Stomach (tissue), 9 donors: ENCODE results near the gene ESYT2. TPM values are rescaled to one million over a fixed set of nuclear protein-coding genes. Genes with fewer than 3 reads are reported as not detected.
A peak's percentile ranks its signal among the peaks of the same experiment; 100 is the strongest.

Source experiments
- DNase-seq, 2 donors: peaks; one replicate each; pipeline versions ENCODE4 v3.0.0 to v3.0.0-alpha.2; 2013 to 2019
- H3K27ac ChIP-seq, 5 donors: fragments of 200-600 bp in 4 of 5; sonication (generic) in 4 of 5; one replicate each; pipeline ENCODE4 v1.5.1; 2013 to 2019; ENCODE audit warnings: mild to moderate bottlenecking in 1 of 5, moderate library complexity in 1 of 5
- H3K27me3 ChIP-seq, 3 donors: fragments of 200-600 bp; sonication (generic); one replicate each; pipeline ENCODE4 v1.5.1; 2017 to 2019; ENCODE audit warnings: mixed run types in 1 of 3
- H3K36me3 ChIP-seq, 4 donors: fragments of 200-600 bp; sonication (generic); 1 replicate in 3 of 4; 2 replicates in 1 of 4; pipeline ENCODE4 v1.5.1; 2016 to 2019
- H3K4me1 ChIP-seq, 4 donors: fragments of 200-600 bp; sonication (generic); one replicate each; pipeline ENCODE4 v1.5.1; 2016 to 2019
- H3K4me3 ChIP-seq, 4 donors: fragments of 200-600 bp; sonication (generic) in 3 of 4; one replicate each; pipeline ENCODE4 v1.5.1; 2016 to 2019; ENCODE audit warnings: mild to moderate bottlenecking in 1 of 4
- H3K9me3 ChIP-seq, 4 donors: fragments of 200-600 bp; sonication (generic); one replicate each; pipeline ENCODE4 v1.5.1; 2016 to 2019
- CTCF ChIP-seq, 7 experiments: fragments of 450-650 bp in 4 of 7; fragments of 200-600 bp in 3 of 7; sonication (generic) in 3 of 7; IDR thresholded peaks; one replicate each; pipeline ENCODE4 v1.5.1; 2016 to 2019; ENCODE audit warnings: antibody characterized with exemption in 7 of 7, control low read depth in 2 of 7, mild to moderate bottlenecking in 1 of 7
- EP300 ChIP-seq: sonication (generic); formaldehyde crosslinking; IDR thresholded peaks from one replicate; pipeline ENCODE4 v1.6.1; 2017; ENCODE audit warnings: antibody characterized with exemption
- POLR2A ChIP-seq, 4 donors: fragments of 450-650 bp; IDR thresholded peaks; one replicate each; pipeline ENCODE4 v1.6.1; 2016; ENCODE audit warnings: antibody characterized with exemption in 4 of 4, control low read depth in 2 of 4, mild to moderate bottlenecking in 1 of 4, moderate library complexity in 1 of 4
- POLR2AphosphoS5 ChIP-seq, 3 donors: sonication (generic); formaldehyde crosslinking; IDR thresholded peaks; one replicate each; pipeline ENCODE4 v1.6.1; 2016; ENCODE audit warnings: antibody characterized with exemption in 3 of 3
- whole genome bisulfite sequencing, 5 donors: extraction: QIAGEN DNeasy Blood & Tissue Kit in 3 of 5; methylation state at CpG; one replicate each; pipeline versions ENCODE4 v1.1.5 to v1.1.7; 2013 to 2018; 5-methylcytosine and 5-hydroxymethylcytosine counted together
- intact Hi-C: fragments of 100-400 bp; cut with DNase I; formaldehyde crosslinking; loops from one replicate; pipeline ENCODE4 v1.15.1; 2023; ENCODE audit warnings: low total_unique reads
- polyA plus RNA-seq, 3 donors: library from polyadenylated mRNA; stranded (reverse); fragments of 200-250 nt; gene quantifications; one replicate each; pipeline ENCODE4 v1.2.3, GENCODE V29; 2013
- total RNA-seq, 5 donors: library from RNA; depleted of rRNA; stranded (reverse); fragments of >200 nt; gene quantifications; one replicate each; pipeline versions ENCODE4 v1.1.0 to v1.2.3, GENCODE V29; 2014 to 2016
- donor health status: healthy with polysubstance abuse.
- donor health status: Bipolar disorder and iron deficiency.
- donor health status: healthy.

The ESYT2 gene
- total and polyA plus RNA-seq, 8 donors, result 7.6 to 137 (median 36.9) TPM

- Histone ChIP-seq H3K27ac (no peak overlapping the region), H3K9me3 (no peaks in the 10 kb centered on the region), H3K4me3 (no peak overlapping the region), H3K27me3 (no peaks in the 10 kb centered on the region), H3K4me1 (peaks cover 7 to 24% (median 11%) of the 10 kb centered on the region in 4 donors), H3K36me3 (peaks cover 63 to 100% (median 97%) of the 10 kb centered on the region in 4 donors)
- no peak for DNase-seq
- WGBS, 5 donors, result 82 to 88% (median 86%) methylated on average over 19 of the region's 19 CpGs
- intact Hi-C loops, result no loop called here
- no peak for TF ChIP-seq POLR2A (IDR thresholded peaks at IDR 0.05)
- no peak for TF ChIP-seq CTCF (IDR thresholded peaks at IDR 0.05)
- no peak for TF ChIP-seq EP300
- no peak for TF ChIP-seq POLR2AphosphoS5 (IDR thresholded peaks at IDR 0.05)
These were observed 92.1 kb downstream of the ESYT2 start for GRCh38 chr7:158737064-158737695.

GRCh38 chr7:158735935-158736334, 93.4 kb downstream of the ESYT2 start:
- no peak for TF ChIP-seq EP300
- no peak overlapping the region for H3K27ac ChIP-seq
- peaks cover 0 to 15% (median 8%) of the 10 kb centered on the region in 4 donors for H3K4me1 ChIP-seq
- no peak for DNase-seq
- no peaks in the 10 kb centered on the region for H3K27me3 ChIP-seq
- intact Hi-C loops, result no loop called here
- no peak overlapping the region for H3K4me3 ChIP-seq
- peaks cover 51 to 99% (median 95%) of the 10 kb centered on the region in 4 donors for H3K36me3 ChIP-seq
- no peaks in the 10 kb centered on the region for H3K9me3 ChIP-seq
- 90 to 95% (median 92%) methylated on average over 12 of the region's 12 CpGs for WGBS, 5 donors

GRCh38 chr7:158734861-158735260, 94.4 kb downstream of the ESYT2 start:
- WGBS, 5 donors, result 92 to 95% (median 95%) methylated on average over 6 of the region's 6 CpGs
- H3K9me3 ChIP-seq, result no peaks in the 10 kb centered on the region
- no peak overlapping the region for H3K4me3 ChIP-seq
- no peak for DNase-seq
- intact Hi-C loops, result no loop called here
- H3K36me3 ChIP-seq, result peaks cover 48 to 99% (median 95%) of the 10 kb centered on the region in 4 donors
- no peak overlapping the region for H3K27ac ChIP-seq
- H3K27me3 ChIP-seq, result no peaks in the 10 kb centered on the region
- TF ChIP-seq POLR2AphosphoS5 (IDR thresholded peaks at IDR 0.05) (no peak), EP300 (no peak), CTCF (IDR thresholded peaks at IDR 0.05) (no peak), POLR2A (IDR thresholded peaks at IDR 0.05) (no peak)
- H3K4me1 ChIP-seq, result peaks cover 0 to 4% (median 1%) of the 10 kb centered on the region in 4 donors

- Histone ChIP-seq H3K27ac (no peak overlapping the region), H3K4me3 (no peak overlapping the region), H3K9me3 (no peaks in the 10 kb centered on the region), H3K4me1 (no peaks in the 10 kb centered on the region), H3K36me3 (peaks cover 45 to 93% (median 89%) of the 10 kb centered on the region in 4 donors), H3K27me3 (no peaks in the 10 kb centered on the region)
- intact Hi-C loops, result no loop called here
- TF ChIP-seq CTCF (IDR thresholded peaks at IDR 0.05) (no peak), EP300 (no peak), POLR2AphosphoS5 (IDR thresholded peaks at IDR 0.05) (no peak), POLR2A (IDR thresholded peaks at IDR 0.05) (no peak)
- no peak for DNase-seq
- 94 to 98% (median 96%) methylated on average over 19 of the region's 19 CpGs for WGBS, 5 donors
These were observed 95.4 kb downstream of the ESYT2 start for GRCh38 chr7:158733775-158734494.

- H3K36me3 ChIP-seq, result peaks cover 37 to 85% (median 82%) of the 10 kb centered on the region in 4 donors
- H3K4me3 ChIP-seq, result no peak overlapping the region
- H3K9me3 ChIP-seq, result no peaks in the 10 kb centered on the region
- TF ChIP-seq POLR2A (IDR thresholded peaks at IDR 0.05) (no peak), CTCF (IDR thresholded peaks at IDR 0.05) (no peak), EP300 (no peak), POLR2AphosphoS5 (IDR thresholded peaks at IDR 0.05) (no peak)
- no peaks in the 10 kb centered on the region for H3K4me1 ChIP-seq
- H3K27ac ChIP-seq, result peak overlapping the region in 1 of 5 donors; percentile 1
- intact Hi-C loops, result no loop called here
- no peak for DNase-seq
- no peaks in the 10 kb centered on the region for H3K27me3 ChIP-seq
- 67 to 88% (median 70%) methylated on average over 1 of the region's 1 CpG for WGBS, 5 donors
These were observed 96.1 kb downstream of the ESYT2 start for GRCh38 chr7:158733220-158733519.
